Measurements from ENCODE around the gene ITGA8.

DNA sequence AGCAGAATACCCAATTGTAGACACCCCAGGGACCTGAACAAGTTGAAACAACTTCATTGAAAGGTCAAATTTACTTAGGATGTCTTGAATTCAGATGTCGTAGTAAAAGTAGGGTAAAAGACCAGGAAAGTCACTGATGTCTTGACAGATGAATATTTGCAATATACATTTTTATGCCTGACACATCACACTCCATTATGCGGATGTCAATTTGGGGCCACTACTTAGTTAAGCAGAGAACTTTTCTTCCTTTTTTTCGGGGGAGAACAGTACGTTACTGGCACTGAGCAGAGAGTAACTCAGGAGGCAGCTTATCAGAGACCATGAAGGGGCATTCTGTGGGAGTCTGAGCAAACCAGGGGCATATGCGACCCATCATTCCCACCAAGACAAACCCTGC, 4.9 kb downstream of the ITGA8 start:
- TF ChIP-seq, protein P1, sequence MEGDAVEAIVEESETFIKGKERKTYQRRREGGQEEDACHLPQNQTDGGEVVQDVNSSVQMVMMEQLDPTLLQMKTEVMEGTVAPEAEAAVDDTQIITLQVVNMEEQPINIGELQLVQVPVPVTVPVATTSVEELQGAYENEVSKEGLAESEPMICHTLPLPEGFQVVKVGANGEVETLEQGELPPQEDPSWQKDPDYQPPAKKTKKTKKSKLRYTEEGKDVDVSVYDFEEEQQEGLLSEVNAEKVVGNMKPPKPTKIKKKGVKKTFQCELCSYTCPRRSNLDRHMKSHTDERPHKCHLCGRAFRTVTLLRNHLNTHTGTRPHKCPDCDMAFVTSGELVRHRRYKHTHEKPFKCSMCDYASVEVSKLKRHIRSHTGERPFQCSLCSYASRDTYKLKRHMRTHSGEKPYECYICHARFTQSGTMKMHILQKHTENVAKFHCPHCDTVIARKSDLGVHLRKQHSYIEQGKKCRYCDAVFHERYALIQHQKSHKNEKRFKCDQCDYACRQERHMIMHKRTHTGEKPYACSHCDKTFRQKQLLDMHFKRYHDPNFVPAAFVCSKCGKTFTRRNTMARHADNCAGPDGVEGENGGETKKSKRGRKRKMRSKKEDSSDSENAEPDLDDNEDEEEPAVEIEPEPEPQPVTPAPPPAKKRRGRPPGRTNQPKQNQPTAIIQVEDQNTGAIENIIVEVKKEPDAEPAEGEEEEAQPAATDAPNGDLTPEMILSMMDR (IDR thresholded peaks at IDR 0.05) = no peak
- TF ChIP-seq EZH2 (IDR thresholded peaks at IDR 0.05; ENCODE audit: borderline replicate concordance, insufficient read depth, low read depth, low read length, poor library complexity, severe bottlenecking) = no peak
